ENCODE results near the gene SFXN3. TPM values are rescaled to one million over a fixed set of nuclear protein-coding genes. Genes with fewer than 3 reads are reported as not detected.
A peak's percentile ranks its signal among the peaks of the same experiment; 100 is the strongest.

SFXN3 gene
- total RNA-seq, 1 experiment from 2014 or later = 5.6 TPM

DNA sequence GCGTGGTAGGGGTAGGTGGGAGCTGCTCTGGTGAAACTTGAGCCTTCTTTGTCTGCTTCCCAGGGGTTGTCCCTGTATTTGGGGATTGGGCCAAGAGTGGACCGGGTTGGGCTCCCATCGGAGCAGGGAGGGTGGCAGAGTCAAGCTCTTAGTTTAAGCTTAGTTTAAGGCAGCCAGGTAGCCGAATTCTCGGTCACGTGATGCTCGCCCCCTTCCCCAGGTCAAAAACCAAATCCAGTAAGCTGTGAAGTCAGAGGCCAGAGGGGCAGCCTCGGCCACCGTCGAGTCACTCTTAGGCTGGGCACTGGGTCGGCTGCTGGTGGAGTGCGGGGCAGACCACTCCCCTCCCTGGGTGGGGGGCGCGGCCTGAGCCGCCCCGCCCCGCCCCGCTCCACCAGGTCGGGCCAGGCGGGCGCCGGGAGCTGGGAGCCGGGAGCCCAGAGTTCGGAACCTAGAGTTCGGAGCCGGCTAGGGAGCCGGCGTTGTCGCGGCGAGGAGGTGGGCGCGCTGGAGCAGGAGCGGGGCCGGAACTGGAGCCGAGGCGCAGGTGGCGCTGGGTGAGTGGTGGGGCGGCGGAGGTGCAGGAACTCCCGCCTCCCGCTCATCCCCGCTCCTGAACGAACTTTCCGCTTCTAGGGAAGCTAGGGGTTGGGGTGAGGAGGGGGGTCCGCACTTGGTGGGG is 34.2 kb upstream of the SFXN3 start (continued):
- TF ChIP-seq OVOL2 (CRISPR knock-in tag; IDR thresholded peaks at IDR 0.05; ENCODE audit: borderline replicate concordance) (no peak), MYBL2 (CRISPR knock-in tag; IDR thresholded peaks at IDR 0.05) (peak; percentile 57; the same call in 1 of the 2 replicates), CBFB (CRISPR knock-in tag; IDR thresholded peaks at IDR 0.05; ENCODE audit: low read depth) (no peak), FOXP1 (CRISPR knock-in tag; IDR thresholded peaks at IDR 0.05; ENCODE audit: borderline replicate concordance) (no peak; the same call in 1 of the 2 replicates), ZNF396 (CRISPR knock-in tag; IDR thresholded peaks at IDR 0.05; ENCODE audit: borderline replicate concordance) (no peak), ZNF532 (CRISPR knock-in tag; IDR thresholded peaks at IDR 0.05; ENCODE audit: borderline replicate concordance) (no peak), ETV6 (CRISPR knock-in tag; IDR thresholded peaks at IDR 0.05) (no peak; the same call in 1 of the 2 replicates), USF2 (CRISPR knock-in tag; IDR thresholded peaks at IDR 0.05) (peak; percentile 91), SP1 (CRISPR knock-in tag; conservative IDR thresholded peaks at IDR 0.05) (peak; percentile 18; the same call in 1 of the 2 replicates), SMAD3 (CRISPR knock-in tag; IDR thresholded peaks at IDR 0.05; ENCODE audit: borderline replicate concordance) (no peak), GTF2I (CRISPR knock-in tag; conservative IDR thresholded peaks at IDR 0.05) (no peak), ZNF512 (CRISPR knock-in tag; IDR thresholded peaks at IDR 0.05; ENCODE audit: borderline replicate concordance) (no peak)
- TF ChIP-seq, protein P1, sequence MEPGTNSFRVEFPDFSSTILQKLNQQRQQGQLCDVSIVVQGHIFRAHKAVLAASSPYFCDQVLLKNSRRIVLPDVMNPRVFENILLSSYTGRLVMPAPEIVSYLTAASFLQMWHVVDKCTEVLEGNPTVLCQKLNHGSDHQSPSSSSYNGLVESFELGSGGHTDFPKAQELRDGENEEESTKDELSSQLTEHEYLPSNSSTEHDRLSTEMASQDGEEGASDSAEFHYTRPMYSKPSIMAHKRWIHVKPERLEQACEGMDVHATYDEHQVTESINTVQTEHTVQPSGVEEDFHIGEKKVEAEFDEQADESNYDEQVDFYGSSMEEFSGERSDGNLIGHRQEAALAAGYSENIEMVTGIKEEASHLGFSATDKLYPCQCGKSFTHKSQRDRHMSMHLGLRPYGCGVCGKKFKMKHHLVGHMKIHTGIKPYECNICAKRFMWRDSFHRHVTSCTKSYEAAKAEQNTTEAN (CRISPR knock-in tag; IDR thresholded peaks at IDR 0.05) = 0 out of 2 replicates have a peak, but pooled peaks have one; percentile 54

DNA sequence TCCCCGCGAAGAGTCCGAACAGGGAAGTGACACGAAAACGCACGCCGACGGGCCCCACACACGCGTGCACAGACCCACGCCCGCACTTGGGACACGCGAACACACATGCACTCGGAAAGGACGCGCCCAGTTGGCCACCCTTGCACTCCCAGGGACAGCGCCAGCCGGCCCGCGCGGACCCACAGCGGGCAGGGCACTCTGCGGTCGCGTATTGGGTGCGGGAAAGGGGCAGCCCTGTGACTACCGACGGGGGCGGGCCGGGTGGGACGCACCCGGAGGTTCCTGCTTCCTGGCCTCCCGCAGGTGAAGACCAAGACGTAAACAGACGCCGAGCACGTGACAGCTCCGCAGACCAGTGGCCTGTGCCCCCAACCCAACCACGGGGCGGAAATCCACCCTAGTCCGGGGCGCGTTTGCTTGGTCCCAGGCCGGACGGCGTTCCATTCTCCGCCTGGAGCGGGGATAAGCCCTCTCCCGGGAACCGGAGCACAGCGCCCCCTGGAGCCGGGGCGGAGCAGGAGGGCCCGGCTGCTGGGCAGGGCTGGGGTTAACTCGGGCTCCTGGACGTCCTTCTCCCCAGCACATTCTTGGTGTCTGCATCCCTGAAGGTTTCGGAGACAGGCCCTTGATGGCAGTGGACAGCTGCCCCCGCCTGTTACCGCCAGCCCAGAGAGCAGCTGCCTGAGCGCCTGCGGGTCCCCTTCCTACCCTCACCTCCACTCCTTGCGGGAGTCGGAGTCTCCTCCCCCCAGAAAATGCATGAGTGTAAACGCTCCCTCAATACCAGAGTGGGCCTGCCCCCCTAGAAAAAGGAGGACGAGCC is 33.5 kb upstream of the SFXN3 start:
- H3K36me3 Mint-ChIP-seq = peaks cover 14% of the 10 kb centered on the region
- POLR2A ChIA-PET = interaction anchor here (0.5 to 3.4 kb wide), 7 partner anchors 9 to 1435 kb away, joined by 3 to 14 read pairs (median 4); partner anchors contain the start of genes CUEDC2, MRPL43 and TWNK
- no peaks in the 10 kb centered on the region for H3K27me3 Mint-ChIP-seq (ENCODE audit: low read depth)
- TF ChIP-seq, protein P2, sequence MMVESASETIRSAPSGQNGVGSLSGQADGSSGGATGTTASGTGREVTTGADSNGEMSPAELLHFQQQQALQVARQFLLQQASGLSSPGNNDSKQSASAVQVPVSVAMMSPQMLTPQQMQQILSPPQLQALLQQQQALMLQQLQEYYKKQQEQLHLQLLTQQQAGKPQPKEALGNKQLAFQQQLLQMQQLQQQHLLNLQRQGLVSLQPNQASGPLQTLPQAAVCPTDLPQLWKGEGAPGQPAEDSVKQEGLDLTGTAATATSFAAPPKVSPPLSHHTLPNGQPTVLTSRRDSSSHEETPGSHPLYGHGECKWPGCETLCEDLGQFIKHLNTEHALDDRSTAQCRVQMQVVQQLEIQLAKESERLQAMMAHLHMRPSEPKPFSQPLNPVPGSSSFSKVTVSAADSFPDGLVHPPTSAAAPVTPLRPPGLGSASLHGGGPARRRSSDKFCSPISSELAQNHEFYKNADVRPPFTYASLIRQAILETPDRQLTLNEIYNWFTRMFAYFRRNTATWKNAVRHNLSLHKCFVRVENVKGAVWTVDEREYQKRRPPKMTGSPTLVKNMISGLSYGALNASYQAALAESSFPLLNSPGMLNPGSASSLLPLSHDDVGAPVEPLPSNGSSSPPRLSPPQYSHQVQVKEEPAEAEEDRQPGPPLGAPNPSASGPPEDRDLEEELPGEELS (CRISPR knock-in tag; IDR thresholded peaks at IDR 0.05) = 0 out of 2 replicates have a peak, but pooled peaks have one; percentile 51
- TF ChIP-seq TCF7 (CRISPR knock-in tag; IDR thresholded peaks at IDR 0.05; ENCODE audit: low read depth) (no peak), ZNF423 (CRISPR knock-in tag; IDR thresholded peaks at IDR 0.05) (no peak), FOXP1 (CRISPR knock-in tag; IDR thresholded peaks at IDR 0.05; ENCODE audit: borderline replicate concordance) (peak; percentile 75; the same call in 1 of the 2 replicates), ETV6 (CRISPR knock-in tag; IDR thresholded peaks at IDR 0.05) (no peak), STAT6 (CRISPR knock-in tag; conservative IDR thresholded peaks at IDR 0.05; ENCODE audit: low read depth) (no peak), CREM (CRISPR knock-in tag; IDR thresholded peaks at IDR 0.05) (no peak), TEAD4 (CRISPR knock-in tag; IDR thresholded peaks at IDR 0.05) (no peak), SMAD4 (CRISPR knock-in tag; IDR thresholded peaks at IDR 0.05) (no peak), SMAD3 (CRISPR knock-in tag; IDR thresholded peaks at IDR 0.05; ENCODE audit: borderline replicate concordance) (no peak)

More for the DNA sequence above, 33.5 kb upstream of the SFXN3 start:
- Mint-ChIP-seq H3K4me3 (peak overlapping the region; percentile 83), H3K9me3 (no peaks in the 10 kb centered on the region), H3K27ac (peak overlapping the region; percentile 95), H3K4me1 (peaks cover 32% of the 10 kb centered on the region)
- CTCF ChIA-PET = interaction anchor here (0.5 to 13.4 kb wide), 36 partner anchors 11 to 462 kb away, joined by 3 to 277 read pairs (median 4); partner anchors contain the start of genes HIF1AN, KAZALD1, MRPL43 and PDZD7
- ATAC-seq = peak; percentile 50
- peak; percentile 94 for DNase-seq (ENCODE audit: low spot score)

Data from WTC11 (cell line).